H9 (cell line): ENCODE results near the gene DND1. TPM values are rescaled to one million over a fixed set of nuclear protein-coding genes. Genes with fewer than 3 reads are reported as not detected.

ENCODE experiments used
- DNase-seq: peaks from one replicate; pipeline ENCODE4 v3.0.0-alpha.2; 2017
- H2AFZ ChIP-seq: one replicate; pipeline ENCODE4 v1.6.1; 2013; ENCODE audit warnings: mild to moderate bottlenecking, low read length, control low read depth, moderate library complexity
- H2AK5ac ChIP-seq: 2 replicates; pipeline ENCODE4 v1.6.1; 2013; ENCODE audit warnings: low read length, control low read depth, mixed read lengths; ENCODE audit not compliant: insufficient read length
- H2BK120ac ChIP-seq: one replicate; pipeline ENCODE4 v1.6.1; 2013; ENCODE audit warnings: low read depth, mild to moderate bottlenecking, low read length, control low read depth, inconsistent platforms; ENCODE audit not compliant: poor library complexity, severe bottlenecking
- H2BK12ac ChIP-seq: 2 replicates; pipeline ENCODE4 v1.6.1; 2013; ENCODE audit warnings: low read length, control low read depth, mixed read lengths, low read depth; ENCODE audit not compliant: insufficient read length
- H2BK15ac ChIP-seq: 2 replicates; pipeline ENCODE4 v1.6.1; 2013; ENCODE audit warnings: low read depth, low read length, control low read depth
- H2BK20ac ChIP-seq: one replicate; pipeline ENCODE4 v1.6.1; 2013; ENCODE audit warnings: low read depth, mild to moderate bottlenecking, low read length, control low read depth, inconsistent platforms; ENCODE audit not compliant: poor library complexity, severe bottlenecking
- H2BK5ac ChIP-seq: 2 replicates; pipeline ENCODE4 v1.6.1; 2013; ENCODE audit warnings: low read length, control low read depth, mixed read lengths; ENCODE audit not compliant: insufficient read length
- H3K14ac ChIP-seq: 2 replicates; pipeline ENCODE4 v1.6.1; 2013; ENCODE audit warnings: low read length, control low read depth; ENCODE audit not compliant: insufficient read depth
- H3K18ac ChIP-seq: 2 replicates; pipeline ENCODE4 v1.6.1; 2013; ENCODE audit warnings: low read depth, mild to moderate bottlenecking, mixed read lengths, low read length, control low read depth; ENCODE audit not compliant: insufficient read length
- H3K23ac ChIP-seq: 2 replicates; pipeline ENCODE4 v1.6.1; 2013; ENCODE audit warnings: low read length, control low read depth, mixed read lengths, low read depth; ENCODE audit not compliant: insufficient read length
- H3K23me2 ChIP-seq: 2 replicates; pipeline ENCODE4 v1.6.1; 2013; ENCODE audit warnings: low read depth, mild to moderate bottlenecking, mixed read lengths, low read length, control low read depth; ENCODE audit not compliant: insufficient read length, poor library complexity, severe bottlenecking
- H3K27ac ChIP-seq: 2 replicates; pipeline ENCODE4 v1.5.1; 2013; ENCODE audit warnings: low read length, control low read depth, mixed read lengths, low read depth; ENCODE audit not compliant: insufficient read length
- H3K27me3 ChIP-seq: 2 replicates; pipeline ENCODE4 v1.6.1; 2013; ENCODE audit warnings: low read length, control low read depth, inconsistent platforms; ENCODE audit not compliant: insufficient read depth
- H3K4ac ChIP-seq: 2 replicates; pipeline ENCODE4 v1.6.1; 2013; ENCODE audit warnings: low read depth, mild to moderate bottlenecking, control low read depth, inconsistent platforms, low read length, moderate library complexity
- H3K4me1 ChIP-seq: 2 replicates; pipeline ENCODE4 v1.6.1; 2013; ENCODE audit warnings: low read length, control low read depth, inconsistent platforms; ENCODE audit not compliant: insufficient read depth
- H3K4me2 ChIP-seq: 2 replicates; pipeline ENCODE4 v1.6.1; 2013; ENCODE audit warnings: low read length, control low read depth, mixed read lengths; ENCODE audit not compliant: insufficient read length, insufficient read depth
- H3K56ac ChIP-seq: 2 replicates; pipeline ENCODE4 v1.6.1; 2013; ENCODE audit warnings: low read depth, mild to moderate bottlenecking, mixed read lengths, low read length, control low read depth; ENCODE audit not compliant: insufficient read length
- H3K79me1 ChIP-seq: 2 replicates; pipeline ENCODE4 v1.6.1; 2013; ENCODE audit warnings: low read depth, mild to moderate bottlenecking, moderate library complexity, low read length, control low read depth, inconsistent platforms; ENCODE audit not compliant: insufficient read depth, poor library complexity, severe bottlenecking
- H3K79me2 ChIP-seq: 2 replicates; pipeline ENCODE4 v1.6.1; 2013; ENCODE audit warnings: low read length, control low read depth, inconsistent platforms; ENCODE audit not compliant: insufficient read depth
- H3K9ac ChIP-seq: 2 replicates; pipeline ENCODE4 v1.6.1; 2013; ENCODE audit warnings: low read length, control low read depth, mixed read lengths; ENCODE audit not compliant: insufficient read length; ENCODE audit errors: extremely low read depth
- H3K9me3 ChIP-seq: one replicate; pipeline ENCODE4 v1.6.1; 2013; ENCODE audit warnings: low read depth, low read length, inconsistent platforms; ENCODE audit not compliant: control insufficient read depth
- H3T11ph ChIP-seq: one replicate; pipeline ENCODE4 v1.6.1; 2013; ENCODE audit warnings: mild to moderate bottlenecking, low read length, control low read depth, inconsistent platforms
- H4K20me1 ChIP-seq: one replicate; pipeline ENCODE4 v1.6.1; 2013; ENCODE audit not compliant: control insufficient read depth, insufficient read length, insufficient read depth
- H4K5ac ChIP-seq: 2 replicates; pipeline ENCODE4 v1.6.1; 2013; ENCODE audit warnings: low read depth, mild to moderate bottlenecking, mixed read lengths, low read length, control low read depth; ENCODE audit not compliant: insufficient read length
- H4K8ac ChIP-seq: replicated peaks from 2 replicates; pipeline ENCODE4 v1.6.1; 2013; ENCODE audit warnings: low read length, control low read depth, mixed read lengths, low read depth; ENCODE audit not compliant: insufficient read length
- H4K91ac ChIP-seq: 2 replicates; pipeline ENCODE4 v1.6.1; 2013; ENCODE audit warnings: low read depth, mild to moderate bottlenecking, moderate library complexity, mixed read lengths, low read length, control low read depth; ENCODE audit not compliant: insufficient read length
- H3K27ac Mint-ChIP-seq, 3 experiments: 2 replicates in 2 of 3; 3 replicates in 1 of 3; pipeline ENCODE4 v1.8.0; 2020 to 2021; ENCODE audit warnings: mixed read lengths in 3 of 3, mild to moderate bottlenecking in 1 of 3, moderate library complexity in 1 of 3
- H3K27me3 Mint-ChIP-seq: 2 replicates; pipeline ENCODE4 v1.8.0; 2021; ENCODE audit warnings: low read depth, mild to moderate bottlenecking, moderate library complexity, mixed read lengths
- H3K36me3 Mint-ChIP-seq, 3 experiments: 2 replicates in 2 of 3; 3 replicates in 1 of 3; pipeline ENCODE4 v1.8.0; 2020 to 2021; ENCODE audit warnings: low read depth in 3 of 3, mixed read lengths in 3 of 3; ENCODE audit not compliant: insufficient read depth in 1 of 3
- H3K4me1 Mint-ChIP-seq, 2 experiments: 2 replicates each; pipeline ENCODE4 v1.8.0; 2020; ENCODE audit warnings: mixed read lengths in 2 of 2
- H3K4me3 Mint-ChIP-seq, 2 experiments: 2 replicates in 1 of 2; 3 replicates in 1 of 2; pipeline ENCODE4 v1.8.0; 2020 to 2021; ENCODE audit warnings: mild to moderate bottlenecking in 2 of 2, mixed read lengths in 2 of 2, moderate library complexity in 1 of 2
- H3K9me3 Mint-ChIP-seq, 2 experiments: 2 replicates in 1 of 2; 3 replicates in 1 of 2; pipeline ENCODE4 v1.8.0; 2020; ENCODE audit warnings: mild to moderate bottlenecking in 2 of 2, mixed read lengths in 2 of 2, moderate library complexity in 1 of 2
- WGBS: extraction: QIAGEN DNeasy Blood & Tissue Kit; methylation state at CpG from one replicate; pipeline ENCODE4 v1.1.7; 2013; ENCODE audit warnings: missing lambda C conversion rate, low lambda C conversion rate, mixed read lengths; ENCODE audit not compliant: insufficient read length; ENCODE audit errors: extremely low coverage; 5-methylcytosine and 5-hydroxymethylcytosine counted together
- total RNA-seq: library from RNA; stranded (reverse); gene quantifications from 2 replicates; pipeline ENCODE4 v1.2.1, GENCODE V29; 2021
- TF ChIP-seq, protein P1 (sequence below): fragments of 200-600 bp; sonication (generic); conservative IDR thresholded peaks from 3 replicates; pipeline ENCODE4 v1.8.0; 2021; ENCODE audit warnings: antibody characterized with exemption, mild to moderate bottlenecking

Gene DND1
- total RNA-seq, 1 experiment from 2014 or later, result 2.4 TPM

DNA sequence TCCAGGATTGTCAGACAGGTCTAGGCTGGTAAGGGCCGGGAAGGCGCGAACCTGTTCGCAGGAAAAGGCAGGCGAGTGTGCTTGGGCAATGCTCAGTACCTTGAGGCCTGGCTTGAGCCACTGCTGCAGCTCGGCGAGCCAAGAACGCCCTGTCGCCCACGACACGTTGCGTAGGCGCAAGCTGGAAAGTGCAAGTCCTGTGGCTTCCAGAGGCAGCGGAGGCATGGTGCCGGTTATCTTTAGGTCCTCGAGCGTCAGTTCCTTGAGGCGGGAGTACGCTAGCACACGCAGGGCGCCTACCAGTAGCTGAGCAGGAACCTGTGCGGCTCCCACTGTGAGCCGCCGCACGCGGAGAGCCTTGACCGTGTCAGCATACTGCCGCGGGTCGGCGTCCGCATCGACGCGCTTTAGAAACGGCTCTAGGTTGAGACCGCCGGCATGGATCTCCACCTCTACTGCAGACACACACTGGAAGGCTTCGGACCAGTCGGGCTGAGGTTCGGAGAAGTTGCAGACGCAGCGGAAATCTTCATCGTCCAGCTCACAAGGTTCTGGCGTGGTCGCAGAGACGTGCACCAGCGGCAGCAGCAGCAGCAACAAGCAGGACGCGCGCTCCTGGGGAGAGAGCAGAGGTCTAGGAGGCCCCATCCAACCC is 40.9 kb downstream of the DND1 start:
- Histone ChIP-seq H3T11ph (no peak overlapping the region), H3K23ac (no peak overlapping the region), H3K14ac (no peak overlapping the region), H3K27ac (no peak overlapping the region), H2BK5ac (no peak overlapping the region), H3K4ac (no peak overlapping the region), H3K23me2 (no peaks in the 10 kb centered on the region), H3K27me3 (no peaks in the 10 kb centered on the region), H2BK15ac (no peak overlapping the region), H3K56ac (no peak overlapping the region), H3K4me1 (no peaks in the 10 kb centered on the region), H4K20me1 (no peaks in the 10 kb centered on the region), H2BK20ac (no peak overlapping the region), H2AFZ (no peak overlapping the region), H2BK12ac (no peak overlapping the region), H3K4me2 (no peak overlapping the region), H3K79me1 (no peaks in the 10 kb centered on the region), H3K9me3 (peaks cover 16% of the 10 kb centered on the region), H2AK5ac (no peak overlapping the region), H4K5ac (no peak overlapping the region), H2BK120ac (no peak overlapping the region), H3K79me2 (no peaks in the 10 kb centered on the region), H3K18ac (no peak overlapping the region), H4K8ac (no peak overlapping the region), H4K91ac (no peak overlapping the region), H3K9ac (no peak overlapping the region)
- Mint-ChIP-seq H3K4me1 (peaks cover under 1% of the 10 kb centered on the region in 2 experiments; a peak in 1 of 4 replicates), H3K27me3 (peaks cover 6% of the 10 kb centered on the region), H3K4me3 (no peak overlapping the region), H3K36me3 (peaks cover 4 to 9% (median 6%) of the 10 kb centered on the region in 3 experiments; a peak in 6 of 7 replicates), H3K27ac (no peak overlapping the region), H3K9me3 (peaks cover 30 to 35% of the 10 kb centered on the region in 2 experiments)
- TF ChIP-seq, protein P1, sequence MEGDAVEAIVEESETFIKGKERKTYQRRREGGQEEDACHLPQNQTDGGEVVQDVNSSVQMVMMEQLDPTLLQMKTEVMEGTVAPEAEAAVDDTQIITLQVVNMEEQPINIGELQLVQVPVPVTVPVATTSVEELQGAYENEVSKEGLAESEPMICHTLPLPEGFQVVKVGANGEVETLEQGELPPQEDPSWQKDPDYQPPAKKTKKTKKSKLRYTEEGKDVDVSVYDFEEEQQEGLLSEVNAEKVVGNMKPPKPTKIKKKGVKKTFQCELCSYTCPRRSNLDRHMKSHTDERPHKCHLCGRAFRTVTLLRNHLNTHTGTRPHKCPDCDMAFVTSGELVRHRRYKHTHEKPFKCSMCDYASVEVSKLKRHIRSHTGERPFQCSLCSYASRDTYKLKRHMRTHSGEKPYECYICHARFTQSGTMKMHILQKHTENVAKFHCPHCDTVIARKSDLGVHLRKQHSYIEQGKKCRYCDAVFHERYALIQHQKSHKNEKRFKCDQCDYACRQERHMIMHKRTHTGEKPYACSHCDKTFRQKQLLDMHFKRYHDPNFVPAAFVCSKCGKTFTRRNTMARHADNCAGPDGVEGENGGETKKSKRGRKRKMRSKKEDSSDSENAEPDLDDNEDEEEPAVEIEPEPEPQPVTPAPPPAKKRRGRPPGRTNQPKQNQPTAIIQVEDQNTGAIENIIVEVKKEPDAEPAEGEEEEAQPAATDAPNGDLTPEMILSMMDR, result no peak
- DNase-seq, result no peak
- WGBS, result no CpG with 5 or more reads among the region's 51 CpGs
